Measurements from ENCODE around the gene HSPBP1. TPM values are rescaled to one million over a fixed set of nuclear protein-coding genes. Genes with fewer than 3 reads are reported as not detected.

The HSPBP1 gene
- total and polyA plus RNA-seq, 2 of the 13 experiments (the other 11 are each of a cell fraction or from before 2014, with no cell fraction given): 22.3 to 33.7 TPM

GRCh38 chr19:55278391-55279135 is 1.3 kb downstream of the HSPBP1 start:
- no peaks in the 10 kb centered on the region for H3K9me3 ChIP-seq (ENCODE audit: low read length)
- H4K20me1 ChIP-seq (ENCODE audit: insufficient read depth, low read length): no peaks in the 10 kb centered on the region
- no peak overlapping the region for H3K27ac ChIP-seq (ENCODE audit: extremely low read length, insufficient read depth, low read length)
- DNase-seq (ENCODE audit: low spot score) (no peak), FAIRE-seq (no peak), ATAC-seq (no peak)
- no peak overlapping the region for H2AFZ ChIP-seq (ENCODE audit: low read length)
- peak overlapping the region; percentile 86 to 97 (median 93) for H3K4me3 ChIP-seq (replicated peaks in 1 of 3; ENCODE audit: insufficient read depth in 1 of 3, low read depth in 2 of 3, low read length in 3 of 3)
- H3K36me3 ChIP-seq (replicated peaks in 1 of 2; ENCODE audit: control insufficient read depth in 1 of 2, insufficient read depth in 2 of 2, low read length in 2 of 2): peaks cover 7 to 25% of the 10 kb centered on the region in 2 experiments; a peak in 3 of 5 replicates
- intact Hi-C loops (cut with micrococcal nuclease; ENCODE audit: unreplicated experiment): no loop called here
- peaks cover 0 to 8% of the 10 kb centered on the region in 2 experiments; a peak in 3 of 5 replicates for H3K27me3 ChIP-seq (ENCODE audit: control insufficient read depth in 1 of 2, insufficient read depth in 2 of 2, low read length in 2 of 2)
- H3K9ac ChIP-seq (ENCODE audit: insufficient read depth, low read depth, low read length): peak overlapping the region; percentile 77; the same call in 1 of the 2 replicates
- H3K79me2 ChIP-seq (ENCODE audit: insufficient read depth, low read length): peaks cover 6% of the 10 kb centered on the region
- CTCF ChIA-PET (ENCODE audit: low intra/inter-chr PET ratio, low total read pairs): no interaction called here
- peaks cover 24% of the 10 kb centered on the region for H3K4me1 ChIP-seq (ENCODE audit: insufficient read depth, low read length)
- in situ Hi-C loops (cut with HindIII; ENCODE audit: extremely low pct_ligation_motif_present, low pct_unique_long_range_greater_than_20kb): no loop called here
- POLR2A ChIA-PET: interaction anchor here (0.5 to 5.1 kb wide), 3 partner anchors 18 to 198 kb away, joined by 3 to 58 read pairs (median 3); partner anchors contain the start of gene PPP6R1
- TF ChIP-seq SCMH1 (CRISPR knock-in tag; IDR thresholded peaks at IDR 0.05; ENCODE audit: borderline replicate concordance) (no peak), ZNF629 (CRISPR knock-in tag; conservative IDR thresholded peaks at IDR 0.05) (peak; percentile 80)
- BruUV-seq (replicated peaks): no TSS peak
- 91% methylated on average over 13 of the region's 13 CpGs for WGBS (ENCODE audit: low lambda C conversion rate)
- peak overlapping the region; percentile 93 for H3K4me2 ChIP-seq (ENCODE audit: low read depth, low read length)

- no peak overlapping the region for H3K4me2 ChIP-seq (ENCODE audit: low read depth, low read length)
- no peaks in the 10 kb centered on the region for H4K20me1 ChIP-seq (ENCODE audit: insufficient read depth, low read length)
- H3K9me3 ChIP-seq (ENCODE audit: low read length): no peaks in the 10 kb centered on the region
- FAIRE-seq: no peak
- intact Hi-C loops (cut with micrococcal nuclease; ENCODE audit: unreplicated experiment) (no loop called here), in situ Hi-C loops (cut with HindIII; ENCODE audit: extremely low pct_ligation_motif_present, low pct_unique_long_range_greater_than_20kb) (no loop called here)
- ATAC-seq: no peak
- no peak overlapping the region for H2AFZ ChIP-seq (ENCODE audit: low read length)
- H3K36me3 ChIP-seq (replicated peaks in 1 of 2; ENCODE audit: control insufficient read depth in 1 of 2, insufficient read depth in 2 of 2, low read length in 2 of 2): peaks cover 7 to 33% of the 10 kb centered on the region in 2 experiments; a peak in 3 of 5 replicates
- no peak for DNase-seq (ENCODE audit: low spot score)
- ChIA-PET CTCF (ENCODE audit: low intra/inter-chr PET ratio, low total read pairs) (no interaction called here), POLR2A (interaction anchor here (0.8 to 1.2 kb wide), 2 partner anchors 64 to 71 kb away, joined by 3 read pairs; no protein-coding TSS in a partner anchor)
- peaks cover 24% of the 10 kb centered on the region for H3K4me1 ChIP-seq (ENCODE audit: insufficient read depth, low read length)
- WGBS (ENCODE audit: low lambda C conversion rate): 98% methylated on average over 13 of the region's 17 CpGs
- no peak overlapping the region for H3K9ac ChIP-seq (ENCODE audit: insufficient read depth, low read depth, low read length)
- H3K27ac ChIP-seq (ENCODE audit: extremely low read length, insufficient read depth, low read length): no peak overlapping the region
- H3K79me2 ChIP-seq (ENCODE audit: insufficient read depth, low read length): peaks cover 6% of the 10 kb centered on the region
- H3K4me3 ChIP-seq (replicated peaks in 1 of 3; ENCODE audit: insufficient read depth in 1 of 3, low read depth in 2 of 3, low read length in 3 of 3): no peak overlapping the region
- H3K27me3 ChIP-seq (ENCODE audit: control insufficient read depth in 1 of 2, insufficient read depth in 2 of 2, low read length in 2 of 2): no peaks in the 10 kb centered on the region; a peak in 1 of 5 replicates
- no TSS peak for BruUV-seq (replicated peaks)
- TF ChIP-seq RXRB (CRISPR knock-in tag; IDR thresholded peaks at IDR 0.05; ENCODE audit: borderline replicate concordance): no peak
- no peak for TF ChIP-seq NFE2L2 (IDR thresholded peaks at IDR 0.05; ENCODE audit: low read length)
- TF ChIP-seq PLRG1 (conservative IDR thresholded peaks at IDR 0.05): no peak
- no peak for TF ChIP-seq ZNF563 (CRISPR knock-in tag; IDR thresholded peaks at IDR 0.05)
- no peak for TF ChIP-seq AGO1 (IDR thresholded peaks at IDR 0.05; ENCODE audit: low read depth, low read length, poor library complexity, severe bottlenecking)
- TF ChIP-seq ZXDC (CRISPR knock-in tag; IDR thresholded peaks at IDR 0.05): no peak
- no peak for TF ChIP-seq REL (CRISPR knock-in tag; conservative IDR thresholded peaks at IDR 0.05)
- no peak for TF ChIP-seq ZNF891 (CRISPR knock-in tag; IDR thresholded peaks at IDR 0.05)
- TF ChIP-seq PREB (CRISPR knock-in tag; IDR thresholded peaks at IDR 0.05): no peak
- TF ChIP-seq ZNF460 (CRISPR knock-in tag; IDR thresholded peaks at IDR 0.05; ENCODE audit: borderline replicate concordance): no peak
- no peak for TF ChIP-seq KLF15 (CRISPR knock-in tag; IDR thresholded peaks at IDR 0.05; ENCODE audit: borderline replicate concordance)
- no peak for TF ChIP-seq ZNF333 (CRISPR knock-in tag; IDR thresholded peaks at IDR 0.05; ENCODE audit: borderline replicate concordance)
Measured at GRCh38 chr19:55277494-55277893, 2.4 kb downstream of the HSPBP1 start.

All from HepG2 (cell line).